AML-193 (cell line): ENCODE measurements around the gene ASF1A.

ENCODE experiments used
- DNase-seq, 2 experiments: peaks; one replicate each; lab custom pipeline; 2025; lab: John Stamatoyannopoulos, UW

ASF1A gene

GRCh38 chr6:118881440-118882313 is 12.3 kb upstream of the ASF1A start:
- no peak for DNase-seq

GRCh38 chr6:118882314-118882905 is 11.5 kb upstream of the ASF1A start:
- no peak for DNase-seq

- no peak for DNase-seq
These were observed 7.3 kb upstream of the ASF1A start for GRCh38 chr6:118886641-118887040.

- no peak for DNase-seq
These were observed 4.8 kb upstream of the ASF1A start for GRCh38 chr6:118889163-118889562.

GRCh38 chr6:118890997-118891790 is 2.8 kb upstream of the ASF1A start:
- DNase-seq, result no peak

- DNase-seq, result no peak
These were observed 1.5 kb upstream of the ASF1A start for GRCh38 chr6:118892355-118892991.

GRCh38 chr6:118893064-118893806 is 717 bp upstream of the ASF1A start:
- DNase-seq, result peak; percentile 67 to 72

GRCh38 chr6:118894425-118895260 is 691 bp downstream of the ASF1A start:
- peak; percentile 41 to 65 for DNase-seq

GRCh38 chr6:118895261-118895560 is 1.3 kb downstream of the ASF1A start:
- DNase-seq, result peak in 1 of 2 experiments; percentile 65

- no peak for DNase-seq
These were observed 1.9 kb downstream of the ASF1A start for GRCh38 chr6:118895859-118896258.

- DNase-seq, result peak; percentile 68 to 83
These were observed 2.6 kb downstream of the ASF1A start for GRCh38 chr6:118896339-118897136.

GRCh38 chr6:118897386-118897785 is 3.4 kb downstream of the ASF1A start:
- DNase-seq, result no peak

- DNase-seq, result no peak
These were observed 6.0 kb downstream of the ASF1A start for GRCh38 chr6:118899948-118900347.

- no peak for DNase-seq
These were observed 8.8 kb downstream of the ASF1A start for GRCh38 chr6:118902726-118903125.

- no peak for DNase-seq
These were observed 9.2 kb downstream of the ASF1A start for GRCh38 chr6:118903138-118903537.

- DNase-seq, result no peak
These were observed 9.7 kb downstream of the ASF1A start for GRCh38 chr6:118903691-118904090.

GRCh38 chr6:118905084-118905483 is 11.1 kb downstream of the ASF1A start:
- no peak for DNase-seq

GRCh38 chr6:118905851-118906250 is 11.9 kb downstream of the ASF1A start:
- no peak for DNase-seq

GRCh38 chr6:118908441-118908840 is 14.5 kb downstream of the ASF1A start:
- no peak for DNase-seq

GRCh38 chr6:118912646-118913045 is 18.7 kb downstream of the ASF1A start:
- DNase-seq, result no peak
